K562 (cell line): Measurements from ENCODE around the gene HOXD9.

ENCODE experiments used
- BHLHE40 ChIP-seq: IDR thresholded peaks from 2 replicates; pipeline ENCODE4 v1.6.1; 2011; ENCODE audit warnings: low read length, improper control_type of control experiment
- CBFB ChIP-seq: sonication (generic); formaldehyde crosslinking; IDR thresholded peaks from 2 replicates; pipeline ENCODE4 v1.4.0; 2020; ENCODE audit warnings: mild to moderate bottlenecking, missing genetic modification reagents
- CTCF ChIP-seq, 3 experiments: IDR thresholded peaks in 2 of 3; conservative IDR thresholded peaks in 1 of 3; 2 replicates each; pipeline ENCODE4 v1.5.1; 2011 to 2012; ENCODE audit warnings: low read length in 3 of 3, mild to moderate bottlenecking in 3 of 3, control low read depth in 2 of 3, improper control_type of control experiment in 1 of 3, inconsistent platforms in 1 of 3, low read depth in 1 of 3, mixed read lengths in 1 of 3, moderate library complexity in 1 of 3; ENCODE audit not compliant: insufficient read depth in 2 of 3
- JUND ChIP-seq, 2 experiments: IDR thresholded peaks; 2 replicates in 1 of 2; 3 replicates in 1 of 2; pipeline ENCODE4 v1.6.1; 2011; ENCODE audit warnings: borderline replicate concordance in 2 of 2, low read depth in 2 of 2, low read length in 2 of 2, improper control_type of control experiment in 1 of 2, missing biosample characterization in 1 of 2, missing genetic modification characterization in 1 of 2, missing genetic modification reagents in 1 of 2
- RB1 ChIP-seq: fragments of 450-650 bp; IDR thresholded peaks from 2 replicates; pipeline ENCODE4 v1.6.1; 2017; ENCODE audit warnings: low read depth, mild to moderate bottlenecking
- SIX5 ChIP-seq, 2 experiments: IDR thresholded peaks; 2 replicates each; pipeline ENCODE4 v1.6.1; 2011; ENCODE audit warnings: low read length in 2 of 2, borderline replicate concordance in 1 of 2, low read depth in 1 of 2, mild to moderate bottlenecking in 1 of 2, moderate library complexity in 1 of 2; ENCODE audit not compliant: insufficient read depth in 1 of 2
- ZNF232 ChIP-seq: sonication (generic); formaldehyde crosslinking; IDR thresholded peaks from 2 replicates; pipeline ENCODE4 v1.8.0; 2022; ENCODE audit warnings: mild to moderate bottlenecking, missing genetic modification reagents

- no peak for TF ChIP-seq CTCF (IDR thresholded peaks at IDR 0.05 in 2 of 3, conservative IDR thresholded peaks at IDR 0.05 in 1 of 3; ENCODE audit: insufficient read depth in 2 of 3, low read depth in 1 of 3, low read length in 3 of 3)
- no peak for TF ChIP-seq BHLHE40
- TF ChIP-seq RB1, result no peak
- no peak for TF ChIP-seq ZNF232 (CRISPR knock-in tag)
- TF ChIP-seq JUND (IDR thresholded peaks at IDR 0.05; ENCODE audit: borderline replicate concordance, low read depth, low read length), result no peak
- TF ChIP-seq JUND (tag; IDR thresholded peaks at IDR 0.05; ENCODE audit: borderline replicate concordance, low read depth, low read length), result no peak
- no peak for TF ChIP-seq SIX5 (IDR thresholded peaks at IDR 0.05; ENCODE audit: borderline replicate concordance in 1 of 2, insufficient read depth in 1 of 2, low read depth in 1 of 2, low read length in 2 of 2)
- TF ChIP-seq CBFB (CRISPR knock-in tag), result no peak
These were observed 26.4 kb downstream of the HOXD9 start for GRCh38 chr2:176148751-176149421.
